Uterus (tissue), 4 donors: ENCODE measurements around the gene ZNF574. TPM values are rescaled to one million over a fixed set of nuclear protein-coding genes. Genes with fewer than 3 reads are reported as not detected.

Experiments used
- DNase-seq, 2 donors: peaks; one replicate each; pipeline ENCODE4 v3.0.0-alpha.2; 2019 to 2020
- H3K27ac ChIP-seq, 2 donors: fragments of 200-600 bp; sonication (generic); 1 replicate in 1 of 2; 2 replicates in 1 of 2; pipeline ENCODE4 v1.5.1; 2016 to 2018
- H3K27me3 ChIP-seq, 2 donors: fragments of 200-600 bp; sonication (generic); one replicate each; pipeline ENCODE4 v1.5.1; 2018 to 2019; ENCODE audit warnings: control low read depth in 1 of 2
- H3K36me3 ChIP-seq, 2 donors: fragments of 200-600 bp; sonication (generic); one replicate each; pipeline ENCODE4 v1.5.1; 2019; ENCODE audit warnings: control low read depth in 1 of 2
- H3K4me1 ChIP-seq, 2 donors: fragments of 200-600 bp; sonication (generic); one replicate each; pipeline ENCODE4 v1.5.1; 2018 to 2019; ENCODE audit warnings: control low read depth in 1 of 2
- H3K4me3 ChIP-seq, 2 donors: fragments of 200-600 bp; sonication (generic); 1 replicate in 1 of 2; 2 replicates in 1 of 2; pipeline ENCODE4 v1.5.1; 2018 to 2019; ENCODE audit warnings: mild to moderate bottlenecking in 1 of 2
- H3K9me3 ChIP-seq, 2 donors: fragments of 200-600 bp; sonication (generic); one replicate each; pipeline ENCODE4 v1.5.1; 2019; ENCODE audit warnings: control low read depth in 1 of 2
- CTCF ChIP-seq, 4 experiments: fragments of 200-600 bp in 2 of 4; fragments of 450-650 bp in 2 of 4; sonication (generic) in 2 of 4; IDR thresholded peaks; one replicate each; pipeline ENCODE4 v1.5.1; 2016 to 2019; ENCODE audit warnings: antibody characterized with exemption in 4 of 4, mild to moderate bottlenecking in 2 of 4, moderate library complexity in 1 of 4
- POLR2A ChIP-seq, 2 donors: fragments of 450-650 bp; IDR thresholded peaks; one replicate each; pipeline ENCODE4 v1.6.1; 2016; ENCODE audit warnings: antibody characterized with exemption in 2 of 2, mild to moderate bottlenecking in 1 of 2, moderate library complexity in 1 of 2
- intact Hi-C: fragments of 100-400 bp; cut with DNase I; formaldehyde crosslinking; loops from one replicate; pipeline ENCODE4 v1.15.1; 2023; ENCODE audit warnings: low total_unique reads
- total RNA-seq, 4 donors: library from RNA; depleted of rRNA in 3 of 4; stranded (reverse); fragments of >200 nt in 3 of 4; gene quantifications; one replicate each; pipeline versions ENCODE4 v1.1.0 to v1.2.4, GENCODE V29; 2014 to 2023
- donor health status: DM: yes; HTN: yes; CAD: no.

ZNF574 gene
- total RNA-seq, 4 donors from 2014 or later: 5.6 to 19.9 (median 14.1) TPM

- H3K4me1 ChIP-seq: no peaks in the 10 kb centered on the region
- H3K36me3 ChIP-seq: no peaks in the 10 kb centered on the region
- no peak overlapping the region for H3K4me3 ChIP-seq
- no peak for DNase-seq
- no peak overlapping the region for H3K27ac ChIP-seq
- no peaks in the 10 kb centered on the region for H3K27me3 ChIP-seq
- H3K9me3 ChIP-seq: no peaks in the 10 kb centered on the region
- intact Hi-C loops: no loop called here
- TF ChIP-seq CTCF (IDR thresholded peaks at IDR 0.05) (no peak), POLR2A (IDR thresholded peaks at IDR 0.05) (no peak)
Measured at GRCh38 chr19:42095814-42096230, 19.9 kb downstream of the ZNF574 start.

GRCh38 chr19:42096255-42096837, 20.4 kb downstream of the ZNF574 start:
- Histone ChIP-seq H3K27me3 (no peaks in the 10 kb centered on the region), H3K36me3 (no peaks in the 10 kb centered on the region), H3K4me1 (no peaks in the 10 kb centered on the region), H3K9me3 (no peaks in the 10 kb centered on the region), H3K4me3 (no peak overlapping the region), H3K27ac (no peak overlapping the region)
- intact Hi-C loops: no loop called here
- no peak for DNase-seq
- TF ChIP-seq POLR2A (IDR thresholded peaks at IDR 0.05) (no peak), CTCF (IDR thresholded peaks at IDR 0.05) (no peak)

GRCh38 chr19:42097461-42097860, 21.5 kb downstream of the ZNF574 start:
- Histone ChIP-seq H3K4me1 (no peaks in the 10 kb centered on the region), H3K9me3 (no peaks in the 10 kb centered on the region), H3K36me3 (no peaks in the 10 kb centered on the region), H3K27me3 (no peaks in the 10 kb centered on the region), H3K4me3 (no peak overlapping the region), H3K27ac (no peak overlapping the region)
- intact Hi-C loops: no loop called here
- no peak for DNase-seq
- TF ChIP-seq POLR2A (IDR thresholded peaks at IDR 0.05): no peak
- TF ChIP-seq CTCF (IDR thresholded peaks at IDR 0.05): no peak

GRCh38 chr19:42098781-42099180, 22.8 kb downstream of the ZNF574 start:
- H3K27ac ChIP-seq: no peak overlapping the region
- DNase-seq: no peak

More at GRCh38 chr19:42098781-42099180, 22.8 kb downstream of the ZNF574 start:
- TF ChIP-seq POLR2A (IDR thresholded peaks at IDR 0.05): no peak
- no peak for TF ChIP-seq CTCF (IDR thresholded peaks at IDR 0.05)
- Histone ChIP-seq H3K36me3 (no peaks in the 10 kb centered on the region), H3K9me3 (no peaks in the 10 kb centered on the region), H3K4me1 (no peaks in the 10 kb centered on the region), H3K27me3 (no peaks in the 10 kb centered on the region), H3K4me3 (no peak overlapping the region)
- intact Hi-C loops: no loop called here
